ENCODE results near the gene GNAQ.
A peak's percentile ranks its signal among the peaks of the same experiment; 100 is the strongest.

Gene GNAQ

DNA sequence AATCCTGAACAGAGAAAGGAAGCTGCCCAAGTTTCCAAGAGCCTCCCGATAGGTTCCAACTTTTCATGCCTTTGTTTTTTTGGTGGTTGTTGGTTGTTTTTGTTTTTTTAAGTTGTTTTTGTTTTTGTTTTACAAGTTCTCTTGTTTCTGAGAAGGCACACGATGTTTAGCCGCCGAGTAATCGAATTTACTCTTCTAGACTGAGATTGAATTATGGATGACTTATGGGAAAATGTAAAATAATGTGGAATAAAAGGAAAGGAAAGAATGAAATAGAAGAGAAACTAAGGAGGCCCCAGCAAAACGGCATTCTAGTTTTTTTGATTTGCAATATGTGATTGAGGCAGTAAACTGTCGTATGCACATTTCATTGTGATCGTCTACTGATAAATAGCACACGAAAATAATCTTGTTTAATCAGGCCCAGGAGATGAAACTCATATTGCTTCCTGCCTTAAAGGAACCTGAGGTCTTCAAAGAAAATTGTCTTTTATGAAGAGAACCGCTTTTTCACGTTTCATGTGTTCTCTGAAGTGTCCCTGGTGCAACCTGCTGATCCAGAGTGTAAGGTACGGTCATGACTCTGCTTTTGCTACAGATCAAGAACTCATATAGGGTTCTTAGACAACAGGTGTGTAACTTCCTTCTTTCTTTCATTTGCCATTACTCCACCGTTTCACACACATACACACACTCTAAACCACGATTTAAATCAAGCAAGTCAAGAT, 1.3 kb upstream of the GNAQ start:
- peak in 2 of 3 donors; percentile 71 to 83 for DNase-seq
- WGBS (ENCODE audit: insufficient coverage) = 2% methylated on average over 11 of the region's 14 CpGs
- Histone ChIP-seq H3K36me3 (ENCODE audit: control insufficient read depth in 4 of 4, insufficient read depth in 4 of 4, low read length in 3 of 4) (no peaks in the 10 kb centered on the region), H3K4me3 (ENCODE audit: control insufficient read depth in 1 of 7, extremely low read depth in 1 of 7, insufficient read depth in 4 of 7, low read depth in 2 of 7, low read length in 6 of 7) (peak overlapping the region; percentile 68 to 97 (median 83)), H3K9me3 (ENCODE audit: control extremely low read depth in 1 of 5, control insufficient read depth in 4 of 5, insufficient read depth in 2 of 5, low read depth in 1 of 5, low read length in 4 of 5) (no peaks in the 10 kb centered on the region), H3K27me3 (replicated peaks in 2 of 5; ENCODE audit: control insufficient read depth in 4 of 5, insufficient read depth in 5 of 5, low read length in 4 of 5) (no peaks in the 10 kb centered on the region), H3K4me1 (ENCODE audit: control extremely low read depth in 1 of 4, control insufficient read depth in 4 of 4, insufficient read depth in 4 of 4, low read length in 3 of 4) (peaks cover 26 to 48% (median 37%) of the 10 kb centered on the region in 4 experiments), H3K27ac (ENCODE audit: insufficient read depth in 1 of 2, low read depth in 1 of 2, low read length in 2 of 2, poor library complexity in 1 of 2, severe bottlenecking in 2 of 2) (peak overlapping the region; percentile 95 to 97)
- ChIA-PET POLR2A (interaction anchor here (0.5 to 1.2 kb wide), 4 partner anchors 56 to 208 kb away, joined by 3 to 4 read pairs (median 3); no protein-coding TSS in a partner anchor), CTCF (interaction anchor here (1.0 to 4.4 kb wide), 6 partner anchors 55 to 280 kb away, joined by 3 to 35 read pairs (median 6); no protein-coding TSS in a partner anchor)

DNA sequence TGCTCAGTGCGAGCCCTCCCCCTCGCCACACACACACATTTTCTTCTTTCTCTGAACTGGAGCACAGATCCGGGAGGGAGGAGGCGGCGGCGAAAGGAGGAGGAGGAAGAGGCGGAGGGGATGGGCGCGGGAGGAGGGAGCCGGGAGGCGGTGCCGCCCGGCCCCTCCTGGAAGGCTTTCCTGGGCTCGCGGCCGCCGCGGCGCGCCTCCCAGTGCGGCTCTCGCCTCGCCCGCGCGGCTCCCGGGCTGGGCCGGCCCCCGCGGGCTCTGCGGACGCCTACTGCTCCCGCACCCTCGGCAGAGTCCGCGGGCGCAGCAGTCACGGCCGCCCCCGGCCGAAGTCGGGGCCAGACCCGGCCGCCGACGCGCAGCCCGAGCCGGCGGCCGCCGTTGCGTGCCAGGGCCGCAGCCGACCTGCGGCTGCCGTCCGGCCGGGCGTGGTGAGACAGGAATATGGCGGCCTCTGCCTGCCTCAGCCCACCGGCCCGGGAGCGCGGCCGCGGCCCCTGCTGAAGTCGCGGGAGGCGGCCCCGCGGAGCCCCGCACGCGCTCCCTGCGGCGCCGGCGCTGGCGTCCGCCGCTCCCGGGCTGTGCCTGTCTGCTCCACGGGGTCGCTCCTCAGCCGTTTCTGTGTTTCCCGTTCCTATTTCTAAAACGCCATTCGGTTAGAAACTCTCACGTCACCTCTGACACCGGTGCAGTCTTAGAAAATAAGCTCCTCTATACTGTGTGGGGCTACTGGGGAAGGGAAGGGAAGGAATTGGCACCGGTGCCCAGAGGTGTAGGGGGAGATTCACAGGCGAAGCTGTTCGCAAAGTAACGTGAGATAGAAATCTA, 500 bp upstream of the GNAQ start:
- Histone ChIP-seq H3K36me3 (ENCODE audit: control insufficient read depth in 4 of 4, insufficient read depth in 4 of 4, low read length in 3 of 4) (no peaks in the 10 kb centered on the region), H3K4me1 (ENCODE audit: control extremely low read depth in 1 of 4, control insufficient read depth in 4 of 4, insufficient read depth in 4 of 4, low read length in 3 of 4) (peaks cover 27 to 55% (median 42%) of the 10 kb centered on the region in 4 experiments), H3K27me3 (replicated peaks in 2 of 5; ENCODE audit: control insufficient read depth in 4 of 5, insufficient read depth in 5 of 5, low read length in 4 of 5) (no peaks in the 10 kb centered on the region), H3K9me3 (ENCODE audit: control extremely low read depth in 1 of 5, control insufficient read depth in 4 of 5, insufficient read depth in 2 of 5, low read depth in 1 of 5, low read length in 4 of 5) (no peaks in the 10 kb centered on the region), H3K4me3 (ENCODE audit: control insufficient read depth in 1 of 7, extremely low read depth in 1 of 7, insufficient read depth in 4 of 7, low read depth in 2 of 7, low read length in 6 of 7) (peak overlapping the region; percentile 68 to 97 (median 83)), H3K27ac (ENCODE audit: insufficient read depth in 1 of 2, low read depth in 1 of 2, low read length in 2 of 2, poor library complexity in 1 of 2, severe bottlenecking in 2 of 2) (peak overlapping the region; percentile 95 to 97)
- DNase-seq = peak; percentile 89 to 97 (median 95)
- CTCF ChIA-PET = interaction anchor here (1.0 to 1.9 kb wide), 5 partner anchors 46 to 279 kb away, joined by 3 to 8 read pairs (median 3); no protein-coding TSS in a partner anchor
- WGBS (ENCODE audit: insufficient coverage) = 0% methylated on average over 53 of the region's 95 CpGs
- POLR2A ChIA-PET = interaction anchor here (0.5 to 1.4 kb wide), 6 partner anchors 11 to 207 kb away, joined by 3 to 4 read pairs (median 3); no protein-coding TSS in a partner anchor

DNA sequence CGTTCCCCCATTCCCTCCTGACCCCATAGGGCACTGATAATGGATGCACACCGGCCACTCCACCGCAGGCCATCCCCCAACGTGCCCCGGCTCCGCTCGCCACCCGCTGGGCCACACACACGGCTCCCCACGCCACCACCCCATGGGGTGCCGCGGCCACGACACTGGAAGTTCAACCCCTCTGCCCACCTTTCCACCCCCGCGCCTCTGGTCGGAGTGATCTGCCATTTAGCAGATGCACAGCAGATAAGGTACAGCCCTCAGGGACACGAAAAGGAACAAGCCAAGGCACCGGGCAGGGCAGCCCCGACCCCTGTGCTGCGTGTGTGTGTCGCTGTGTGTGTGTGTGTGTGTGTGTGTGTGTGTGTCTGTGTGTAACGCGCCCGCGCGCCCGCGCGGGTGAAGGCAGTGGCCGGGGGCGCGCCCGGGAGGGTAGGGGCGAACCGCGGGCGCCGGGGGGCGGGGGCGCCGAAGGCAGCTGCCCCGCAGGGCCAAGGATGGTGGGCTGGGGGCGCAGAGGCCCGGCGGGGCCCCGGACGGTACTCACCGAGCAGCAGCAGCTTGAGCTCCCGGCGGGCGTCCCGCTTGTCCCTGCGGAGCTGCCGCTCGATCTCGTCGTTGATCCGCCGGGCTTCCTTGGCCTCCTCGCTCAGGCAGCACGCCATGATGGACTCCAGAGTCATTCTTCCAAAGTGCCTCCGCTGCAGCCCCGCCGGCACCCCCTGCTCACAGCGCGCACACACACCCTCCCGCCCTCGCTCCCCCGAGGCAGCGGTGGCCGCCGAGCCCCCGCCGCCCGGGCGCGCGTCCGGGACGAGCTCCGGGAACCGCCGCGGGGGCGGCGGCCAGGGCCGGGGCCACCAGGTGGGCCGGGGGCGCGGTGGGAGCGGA, 813 bp downstream of the GNAQ start:
- 0% methylated on average over 34 of the region's 91 CpGs for WGBS (ENCODE audit: insufficient coverage)
- Histone ChIP-seq H3K27ac (ENCODE audit: insufficient read depth in 1 of 2, low read depth in 1 of 2, low read length in 2 of 2, poor library complexity in 1 of 2, severe bottlenecking in 2 of 2) (peak overlapping the region; percentile 65 to 90), H3K4me3 (ENCODE audit: control insufficient read depth in 1 of 7, extremely low read depth in 1 of 7, insufficient read depth in 4 of 7, low read depth in 2 of 7, low read length in 6 of 7) (peak overlapping the region; percentile 74 to 97 (median 84)), H3K4me1 (ENCODE audit: control extremely low read depth in 1 of 4, control insufficient read depth in 4 of 4, insufficient read depth in 4 of 4, low read length in 3 of 4) (peaks cover 31 to 68% (median 49%) of the 10 kb centered on the region in 4 experiments), H3K9me3 (ENCODE audit: control extremely low read depth in 1 of 5, control insufficient read depth in 4 of 5, insufficient read depth in 2 of 5, low read depth in 1 of 5, low read length in 4 of 5) (no peaks in the 10 kb centered on the region), H3K27me3 (replicated peaks in 2 of 5; ENCODE audit: control insufficient read depth in 4 of 5, insufficient read depth in 5 of 5, low read length in 4 of 5) (no peaks in the 10 kb centered on the region), H3K36me3 (ENCODE audit: control insufficient read depth in 4 of 4, insufficient read depth in 4 of 4, low read length in 3 of 4) (no peaks in the 10 kb centered on the region)
- DNase-seq = peak; percentile 53 to 88 (median 78)
- POLR2A ChIA-PET = interaction anchor here (0.8 to 1.4 kb wide), 2 partner anchors 10 to 76 kb away, joined by 3 read pairs; no protein-coding TSS in a partner anchor
- CTCF ChIA-PET = interaction anchor here (1.3 to 2.0 kb wide), 3 partner anchors 45 to 77 kb away, joined by 3 to 11 read pairs (median 4); no protein-coding TSS in a partner anchor

DNA sequence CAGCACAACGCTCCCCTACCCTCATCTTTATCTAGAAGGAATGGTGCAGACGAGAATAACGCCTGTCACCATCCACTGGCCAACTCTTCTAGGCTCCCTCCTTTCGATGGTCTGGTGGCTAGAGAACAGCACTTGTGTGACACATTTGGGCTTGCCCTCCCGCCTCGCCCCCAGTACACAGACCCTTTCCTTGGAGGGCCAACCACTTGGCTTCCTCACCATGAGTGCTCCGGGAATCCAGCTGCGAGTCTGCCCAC, 1.4 kb downstream of the GNAQ start:
- H3K27ac ChIP-seq (ENCODE audit: insufficient read depth in 1 of 2, low read depth in 1 of 2, low read length in 2 of 2, poor library complexity in 1 of 2, severe bottlenecking in 2 of 2) = peak overlapping the region; percentile 65 to 90
- H3K4me3 ChIP-seq (ENCODE audit: control insufficient read depth in 1 of 7, extremely low read depth in 1 of 7, insufficient read depth in 4 of 7, low read depth in 2 of 7, low read length in 6 of 7) = peak overlapping the region; percentile 74 to 97 (median 84)
- no peaks in the 10 kb centered on the region for H3K36me3 ChIP-seq (ENCODE audit: control insufficient read depth in 4 of 4, insufficient read depth in 4 of 4, low read length in 3 of 4)
- ChIA-PET POLR2A (no interaction called here), CTCF (interaction anchor here (1.4 to 2.0 kb wide), 2 partner anchors 54 to 111 kb away, joined by 3 to 11 read pairs; no protein-coding TSS in a partner anchor)
- H3K9me3 ChIP-seq (ENCODE audit: control extremely low read depth in 1 of 5, control insufficient read depth in 4 of 5, insufficient read depth in 2 of 5, low read depth in 1 of 5, low read length in 4 of 5) = no peaks in the 10 kb centered on the region
- H3K4me1 ChIP-seq (ENCODE audit: control extremely low read depth in 1 of 4, control insufficient read depth in 4 of 4, insufficient read depth in 4 of 4, low read length in 3 of 4) = peaks cover 33 to 71% (median 49%) of the 10 kb centered on the region in 4 experiments
- DNase-seq = peak in 2 of 3 donors; percentile 59 to 69
- no peaks in the 10 kb centered on the region for H3K27me3 ChIP-seq (replicated peaks in 2 of 5; ENCODE audit: control insufficient read depth in 4 of 5, insufficient read depth in 5 of 5, low read length in 4 of 5)
- WGBS (ENCODE audit: insufficient coverage) = 1% methylated on average over 8 of the region's 8 CpGs

DNA sequence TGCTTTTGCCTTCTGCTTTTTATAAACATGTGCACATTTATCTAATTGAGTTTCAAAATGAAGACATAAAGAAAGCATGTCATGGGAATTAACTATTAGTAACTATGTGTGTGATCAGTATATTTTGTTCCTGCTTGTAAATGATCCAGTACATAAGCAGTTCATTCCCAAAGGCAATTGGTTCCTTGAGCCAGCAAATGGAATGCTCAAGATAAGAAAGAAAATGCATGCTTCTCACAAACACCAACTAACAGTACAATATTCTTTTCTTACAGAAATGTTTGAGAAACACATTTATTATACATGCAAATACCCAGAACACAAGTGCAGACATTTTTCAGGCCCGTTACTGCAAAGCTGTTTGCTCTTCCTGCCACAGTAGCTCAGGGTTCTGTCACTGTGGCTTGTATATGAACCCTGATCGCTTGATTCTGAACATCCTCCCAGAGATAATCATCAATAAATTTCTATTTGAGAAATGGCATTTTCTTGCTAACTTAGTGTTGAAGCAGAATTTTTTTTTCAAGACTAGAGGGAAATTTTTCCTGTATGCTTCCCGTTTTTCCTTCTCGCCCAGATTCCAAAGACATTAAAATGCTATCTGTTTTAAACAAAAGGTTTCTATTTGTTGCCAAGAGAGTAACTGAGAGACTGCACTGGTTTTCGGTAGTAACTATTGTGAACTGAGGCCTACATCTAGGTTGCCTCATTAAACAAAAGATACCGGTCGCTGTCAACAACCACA, 1.9 kb downstream of the GNAQ start:
- peak overlapping the region; percentile 74 to 97 (median 84) for H3K4me3 ChIP-seq (ENCODE audit: control insufficient read depth in 1 of 7, extremely low read depth in 1 of 7, insufficient read depth in 4 of 7, low read depth in 2 of 7, low read length in 6 of 7)
- H3K27ac ChIP-seq (ENCODE audit: insufficient read depth in 1 of 2, low read depth in 1 of 2, low read length in 2 of 2, poor library complexity in 1 of 2, severe bottlenecking in 2 of 2) = peak overlapping the region; percentile 65 to 90
- CTCF ChIA-PET = interaction anchor here (1.4 to 2.0 kb wide), 2 partner anchors 53 to 110 kb away, joined by 3 to 11 read pairs; no protein-coding TSS in a partner anchor
- no peaks in the 10 kb centered on the region for H3K27me3 ChIP-seq (replicated peaks in 2 of 5; ENCODE audit: control insufficient read depth in 4 of 5, insufficient read depth in 5 of 5, low read length in 4 of 5)
- DNase-seq = peak in 1 of 3 donors; percentile 47
- WGBS (ENCODE audit: insufficient coverage) = 0% methylated on average over 4 of the region's 7 CpGs
- H3K36me3 ChIP-seq (ENCODE audit: control insufficient read depth in 4 of 4, insufficient read depth in 4 of 4, low read length in 3 of 4) = no peaks in the 10 kb centered on the region
- no peaks in the 10 kb centered on the region for H3K9me3 ChIP-seq (ENCODE audit: control extremely low read depth in 1 of 5, control insufficient read depth in 4 of 5, insufficient read depth in 2 of 5, low read depth in 1 of 5, low read length in 4 of 5)
- POLR2A ChIA-PET = no interaction called here
- peaks cover 29 to 66% (median 46%) of the 10 kb centered on the region in 4 experiments for H3K4me1 ChIP-seq (ENCODE audit: control extremely low read depth in 1 of 4, control insufficient read depth in 4 of 4, insufficient read depth in 4 of 4, low read length in 3 of 4)

DNA sequence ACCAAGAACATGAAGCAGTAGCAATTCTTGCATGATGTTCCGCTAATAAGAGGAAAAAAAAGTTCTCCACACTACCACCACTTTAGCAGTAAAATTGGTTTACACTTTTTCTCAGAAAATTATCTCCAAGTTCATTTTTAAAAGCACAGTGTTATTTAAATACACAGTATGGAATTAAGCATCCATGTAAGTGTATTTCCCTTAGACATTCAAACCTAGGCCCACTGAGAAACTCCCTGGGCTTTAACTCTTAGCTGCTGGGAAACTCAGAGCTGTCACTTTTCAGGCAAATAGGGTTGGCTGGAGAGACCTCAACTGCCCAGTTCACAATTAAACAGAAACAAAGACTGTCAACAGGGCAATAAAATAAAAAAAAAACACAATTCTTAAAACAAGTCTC, 2.7 kb downstream of the GNAQ start:
- 40% methylated on average over 1 of the region's 1 CpG for WGBS (ENCODE audit: insufficient coverage)
- DNase-seq = no peak
- ChIA-PET CTCF (interaction anchor here (1.4 to 2.0 kb wide), 2 partner anchors 52 to 110 kb away, joined by 3 to 11 read pairs; no protein-coding TSS in a partner anchor), POLR2A (no interaction called here)
- Histone ChIP-seq H3K36me3 (ENCODE audit: control insufficient read depth in 4 of 4, insufficient read depth in 4 of 4, low read length in 3 of 4) (no peaks in the 10 kb centered on the region), H3K27me3 (replicated peaks in 2 of 5; ENCODE audit: control insufficient read depth in 4 of 5, insufficient read depth in 5 of 5, low read length in 4 of 5) (no peaks in the 10 kb centered on the region), H3K27ac (ENCODE audit: insufficient read depth in 1 of 2, low read depth in 1 of 2, low read length in 2 of 2, poor library complexity in 1 of 2, severe bottlenecking in 2 of 2) (peak overlapping the region; percentile 65 to 90), H3K4me1 (ENCODE audit: control extremely low read depth in 1 of 4, control insufficient read depth in 4 of 4, insufficient read depth in 4 of 4, low read length in 3 of 4) (peaks cover 29 to 67% (median 46%) of the 10 kb centered on the region in 4 experiments), H3K4me3 (ENCODE audit: control insufficient read depth in 1 of 7, extremely low read depth in 1 of 7, insufficient read depth in 4 of 7, low read depth in 2 of 7, low read length in 6 of 7) (peak overlapping the region in 6 of 7 experiments; percentile 75 to 97 (median 85)), H3K9me3 (ENCODE audit: control extremely low read depth in 1 of 5, control insufficient read depth in 4 of 5, insufficient read depth in 2 of 5, low read depth in 1 of 5, low read length in 4 of 5) (no peaks in the 10 kb centered on the region)

Data from common myeloid progenitor, CD34-positive (primary cell).